ENCODE measurements around the gene GPX3. TPM values are rescaled to one million over a fixed set of nuclear protein-coding genes. Genes with fewer than 3 reads are reported as not detected.

The GPX3 gene
- total and polyA plus RNA-seq, 2 of the 8 experiments (the other 6 are each of a cell fraction or from before 2014, with no cell fraction given) = 27.8 to 77.9 TPM

DNA sequence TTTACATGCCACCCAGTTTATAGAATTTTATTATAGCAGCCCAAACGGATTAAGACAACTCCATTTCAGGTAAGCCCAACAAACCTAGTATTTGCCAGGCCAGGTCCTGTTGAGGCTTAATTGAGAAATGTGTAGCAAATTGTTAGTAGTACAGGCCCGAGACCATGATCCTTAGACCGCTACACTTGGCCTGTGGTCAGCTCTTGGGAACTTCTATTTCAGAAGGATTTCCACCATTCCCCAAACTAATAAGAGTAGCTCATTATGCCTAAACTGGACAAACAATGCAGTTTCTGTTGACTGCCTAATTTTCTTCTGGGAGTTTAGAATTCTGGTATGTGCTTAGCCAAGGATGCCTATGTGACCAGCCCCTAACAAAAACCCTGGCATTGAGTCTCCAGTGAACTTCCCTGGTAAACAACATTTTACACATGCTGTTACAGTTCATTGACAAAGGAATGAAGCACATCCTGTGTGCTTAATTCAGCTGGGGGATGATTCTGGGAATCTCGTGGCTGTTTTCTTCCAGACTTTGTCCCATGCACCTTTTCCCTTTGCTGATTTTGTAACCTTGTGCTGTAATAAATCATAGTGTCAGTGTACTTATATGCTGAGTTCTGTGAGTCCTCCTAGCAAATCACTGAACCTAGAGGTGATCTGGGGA, 5.6 kb upstream of the GPX3 start:
- H2BK120ac ChIP-seq (replicated peaks; ENCODE audit: low read depth, low read length) = no peak overlapping the region
- no peaks in the 10 kb centered on the region for H4K20me1 ChIP-seq (replicated peaks in 1 of 2; ENCODE audit: control insufficient read depth in 1 of 2, insufficient read depth in 2 of 2, low read length in 2 of 2)
- no peaks in the 10 kb centered on the region for H3K4me1 ChIP-seq (replicated peaks in 1 of 4; ENCODE audit: control insufficient read depth in 3 of 4, insufficient read depth in 4 of 4, low read length in 3 of 4)
- POLR2A ChIA-PET (ENCODE audit: partially characterized antibody) = no interaction called here
- H3K9me3 ChIP-seq (ENCODE audit: insufficient read depth in 2 of 2, low read depth in 1 of 2, low read length in 1 of 2) = no peaks in the 10 kb centered on the region
- no peak overlapping the region for H3K18ac ChIP-seq (ENCODE audit: extremely low read depth, low read length)
- DNase-seq (ENCODE audit: low read depth in 1 of 2, low spot score in 2 of 2) (no peak), FAIRE-seq (no peak)
- TF ChIP-seq TEAD4 (IDR thresholded peaks at IDR 0.05; ENCODE audit: low read depth, low read length) (no peak), RNF2 (IDR thresholded peaks at IDR 0.05; ENCODE audit: borderline replicate concordance, low read depth, low read length, missing control alignments, poor library complexity, severe bottlenecking) (no peak), GABPA (IDR thresholded peaks at IDR 0.05; ENCODE audit: borderline replicate concordance, insufficient read depth, low read length) (no peak)
- H3K27me3 ChIP-seq (replicated peaks in 1 of 4; ENCODE audit: control insufficient read depth in 3 of 4, extremely low read depth in 1 of 4, insufficient read depth in 3 of 4, low read length in 3 of 4) = peaks cover 0 to 5% (median 0%) of the 10 kb centered on the region in 4 experiments; a peak in 1 of 7 replicates
- H2BK15ac ChIP-seq (ENCODE audit: low read length) = no peak overlapping the region
- H2BK12ac ChIP-seq (ENCODE audit: low read depth, low read length) = no peak overlapping the region
- H3K23ac ChIP-seq (ENCODE audit: insufficient read length) = no peak overlapping the region
- no peak overlapping the region for H2BK20ac ChIP-seq (ENCODE audit: low read length)
- H3K27ac ChIP-seq (ENCODE audit: low read depth, low read length) = no peak overlapping the region
- no peak overlapping the region for H4K5ac ChIP-seq (ENCODE audit: insufficient read length, low read depth, low read length)
- H3K56ac ChIP-seq (replicated peaks; ENCODE audit: insufficient read length, low read depth, low read length) = no peak overlapping the region
- H2AK5ac ChIP-seq (ENCODE audit: low read depth, low read length) = no peak overlapping the region
- H3K4me2 ChIP-seq (ENCODE audit: insufficient read depth in 1 of 2, low read depth in 2 of 2, low read length in 2 of 2) = no peak overlapping the region
- H2AFZ ChIP-seq (ENCODE audit: low read length) = no peak overlapping the region
- no peak overlapping the region for H4K8ac ChIP-seq (ENCODE audit: extremely low read depth, insufficient read depth, low read length)
- no peaks in the 10 kb centered on the region for H3K79me2 ChIP-seq (ENCODE audit: control insufficient read depth in 1 of 2, insufficient read depth in 2 of 2, low read length in 2 of 2)
- H3K23me2 ChIP-seq (ENCODE audit: low read depth, low read length) = no peaks in the 10 kb centered on the region
- no peaks in the 10 kb centered on the region for H3K79me1 ChIP-seq (ENCODE audit: low read depth, low read length)
- H3K14ac ChIP-seq (ENCODE audit: insufficient read length) = no peak overlapping the region
- no peak overlapping the region for H3K4me3 ChIP-seq (ENCODE audit: extremely low read depth in 1 of 4, insufficient read depth in 2 of 4, low read depth in 3 of 4, low read length in 4 of 4)
- CTCF ChIA-PET (ENCODE audit: partially characterized antibody) = interaction anchor here (1.5 to 10.1 kb wide), 2 partner anchors 36 to 100 kb away, joined by 6 to 105 read pairs; no protein-coding TSS in a partner anchor
- H2BK5ac ChIP-seq (ENCODE audit: low read depth, low read length) = no peak overlapping the region
- H4K91ac ChIP-seq (replicated peaks; ENCODE audit: insufficient read length, low read length) = no peak overlapping the region
- WGBS, 2 experiments (ENCODE audit: extremely low coverage in 1 of 2, insufficient coverage in 1 of 2, insufficient read length in 1 of 2, insufficient replicate concordance in 2 of 2, low coverage in 1 of 2, low lambda C conversion rate in 2 of 2, missing lambda C conversion rate in 1 of 2) = 89% methylated on average over 4 of the region's 4 CpGs; no CpG with 5 or more reads in 1 of the 2 experiments
- no peak overlapping the region for H3K4ac ChIP-seq (replicated peaks; ENCODE audit: insufficient read length, low read depth, low read length)
- H3K9ac ChIP-seq (replicated peaks in 1 of 4; ENCODE audit: extremely low read depth in 1 of 4, low read depth in 3 of 4, low read length in 3 of 4) = no peak overlapping the region
- H3K36me3 ChIP-seq (ENCODE audit: control insufficient read depth in 2 of 4, insufficient read depth in 4 of 4, low read length in 3 of 4) = no peaks in the 10 kb centered on the region
